Bronchus fibroblast of lung (primary cell): ENCODE data around the gene USP17L30. TPM values are rescaled to one million over a fixed set of nuclear protein-coding genes. Genes with fewer than 3 reads are reported as not detected.

Experiments
- total RNA-seq: library from RNA; depleted of rRNA; stranded (reverse); fragments of >200 nt; gene quantifications from 2 replicates; pipeline ENCODE4 v1.2.3, GENCODE V29; 2015

Gene USP17L30
- total RNA-seq, result not detected in 2 replicates

GRCh38 chr4:9362829-9363228 is at the start of gene USP17L30:
USP17L30 (plus strand) TSS chr4:9363129; CDS start chr4:9363129, 0 bp downstream.

DNA sequence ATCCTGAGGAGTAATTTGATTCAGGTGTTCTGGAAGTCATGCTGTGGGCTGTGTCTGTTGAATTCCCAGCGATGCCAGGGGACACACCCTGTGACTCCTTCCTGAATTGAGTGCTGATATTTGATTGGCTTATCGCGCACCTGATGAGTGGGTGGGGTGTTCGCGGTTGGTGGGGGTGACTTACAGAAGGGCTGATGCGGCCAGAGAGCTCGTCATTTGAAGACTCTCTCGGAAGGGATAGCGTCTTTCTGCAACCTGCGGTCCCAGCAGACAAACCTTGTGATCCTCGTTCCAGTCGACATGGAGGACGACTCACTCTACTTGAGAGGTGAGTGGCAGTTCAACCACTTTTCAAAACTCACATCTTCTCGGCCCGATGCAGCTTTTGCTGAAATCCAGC is 38.1 kb upstream of the USP17L30 start, which contains the start of gene USP17L24:
Gene USP17L24 (plus strand): TSS at position 301 of the 400 bp plus-strand sequence. CDS start 0 bp downstream, at position 301.

DNA sequence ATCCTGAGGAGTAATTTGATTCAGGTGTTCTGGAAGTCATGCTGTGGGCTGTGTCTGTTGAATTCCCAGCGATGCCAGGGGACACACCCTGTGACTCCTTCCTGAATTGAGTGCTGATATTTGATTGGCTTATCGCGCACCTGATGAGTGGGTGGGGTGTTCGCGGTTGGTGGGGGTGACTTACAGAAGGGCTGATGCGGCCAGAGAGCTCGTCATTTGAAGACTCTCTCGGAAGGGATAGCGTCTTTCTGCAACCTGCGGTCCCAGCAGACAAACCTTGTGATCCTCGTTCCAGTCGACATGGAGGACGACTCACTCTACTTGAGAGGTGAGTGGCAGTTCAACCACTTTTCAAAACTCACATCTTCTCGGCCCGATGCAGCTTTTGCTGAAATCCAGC is 33.3 kb upstream of the USP17L30 start, which contains the start of gene USP17L25:
Gene USP17L25 (plus strand): TSS at position 301 of the 400 bp plus-strand sequence. CDS start 0 bp downstream, at position 301.

GRCh38 chr4:9334358-9334757 is 28.6 kb upstream of the USP17L30 start, which contains the start of gene USP17L26:
USP17L26 (plus strand) TSS chr4:9334658; CDS start chr4:9334658, 0 bp downstream.

GRCh38 chr4:9339103-9339502 is 23.8 kb upstream of the USP17L30 start, which contains the start of gene USP17L5:
USP17L5 (plus strand) TSS chr4:9339403; CDS start chr4:9339403, 0 bp downstream.

DNA sequence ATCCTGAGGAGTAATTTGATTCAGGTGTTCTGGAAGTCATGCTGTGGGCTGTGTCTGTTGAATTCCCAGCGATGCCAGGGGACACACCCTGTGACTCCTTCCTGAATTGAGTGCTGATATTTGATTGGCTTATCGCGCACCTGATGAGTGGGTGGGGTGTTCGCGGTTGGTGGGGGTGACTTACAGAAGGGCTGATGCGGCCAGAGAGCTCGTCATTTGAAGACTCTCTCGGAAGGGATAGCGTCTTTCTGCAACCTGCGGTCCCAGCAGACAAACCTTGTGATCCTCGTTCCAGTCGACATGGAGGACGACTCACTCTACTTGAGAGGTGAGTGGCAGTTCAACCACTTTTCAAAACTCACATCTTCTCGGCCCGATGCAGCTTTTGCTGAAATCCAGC is 19.1 kb upstream of the USP17L30 start, which contains the start of gene USP17L27:
Gene USP17L27 (plus strand): TSS at position 301 of the 400 bp plus-strand sequence. CDS start 0 bp downstream, at position 301.

DNA sequence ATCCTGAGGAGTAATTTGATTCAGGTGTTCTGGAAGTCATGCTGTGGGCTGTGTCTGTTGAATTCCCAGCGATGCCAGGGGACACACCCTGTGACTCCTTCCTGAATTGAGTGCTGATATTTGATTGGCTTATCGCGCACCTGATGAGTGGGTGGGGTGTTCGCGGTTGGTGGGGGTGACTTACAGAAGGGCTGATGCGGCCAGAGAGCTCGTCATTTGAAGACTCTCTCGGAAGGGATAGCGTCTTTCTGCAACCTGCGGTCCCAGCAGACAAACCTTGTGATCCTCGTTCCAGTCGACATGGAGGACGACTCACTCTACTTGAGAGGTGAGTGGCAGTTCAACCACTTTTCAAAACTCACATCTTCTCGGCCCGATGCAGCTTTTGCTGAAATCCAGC is 14.3 kb upstream of the USP17L30 start, which contains the start of gene USP17L28:
Gene USP17L28 (plus strand): TSS at position 301 of the 400 bp plus-strand sequence. CDS start 0 bp downstream, at position 301.

DNA sequence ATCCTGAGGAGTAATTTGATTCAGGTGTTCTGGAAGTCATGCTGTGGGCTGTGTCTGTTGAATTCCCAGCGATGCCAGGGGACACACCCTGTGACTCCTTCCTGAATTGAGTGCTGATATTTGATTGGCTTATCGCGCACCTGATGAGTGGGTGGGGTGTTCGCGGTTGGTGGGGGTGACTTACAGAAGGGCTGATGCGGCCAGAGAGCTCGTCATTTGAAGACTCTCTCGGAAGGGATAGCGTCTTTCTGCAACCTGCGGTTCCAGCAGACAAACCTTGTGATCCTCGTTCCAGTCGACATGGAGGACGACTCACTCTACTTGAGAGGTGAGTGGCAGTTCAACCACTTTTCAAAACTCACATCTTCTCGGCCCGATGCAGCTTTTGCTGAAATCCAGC is 9.6 kb upstream of the USP17L30 start, which contains the start of gene USP17L29:
Gene USP17L29 (plus strand): TSS at position 301 of the 400 bp plus-strand sequence. CDS start 0 bp downstream, at position 301.

Other genes starting within 250 kb of the USP17L30 start
- gene FAM90A26, start 192.7 kb upstream of the USP17L30 start, total RNA-seq, result not detected in 2 replicates
- not detected in 2 replicates for gene USP17L10, start 152.5 kb upstream of the USP17L30 start, total RNA-seq
- gene USP17L11, start 147.7 kb upstream of the USP17L30 start, total RNA-seq, result not detected in 2 replicates
- not detected in 2 replicates for gene USP17L12, start 143.0 kb upstream of the USP17L30 start, total RNA-seq
- gene USP17L13, start 138.2 kb upstream of the USP17L30 start, total RNA-seq, result not detected in 2 replicates
- not detected in 2 replicates for gene USP17L15, start 128.7 kb upstream of the USP17L30 start, total RNA-seq
- gene USP17L17, start 119.2 kb upstream of the USP17L30 start, total RNA-seq, result not detected in 2 replicates
- gene USP17L18, start 114.5 kb upstream of the USP17L30 start, total RNA-seq, result not detected in 2 replicates
- gene USP17L19, start 109.8 kb upstream of the USP17L30 start, total RNA-seq, result not detected in 2 replicates
- gene USP17L20, start 105.0 kb upstream of the USP17L30 start, total RNA-seq, result not detected in 2 replicates
- not detected in 2 replicates for gene USP17L21, start 100.3 kb upstream of the USP17L30 start, total RNA-seq
- not detected in 2 replicates for gene USP17L22, start 95.5 kb upstream of the USP17L30 start, total RNA-seq
- gene USP17L24, start 38.0 kb upstream of the USP17L30 start, total RNA-seq, result not detected in 2 replicates
- gene USP17L25, start 33.2 kb upstream of the USP17L30 start, total RNA-seq, result not detected in 2 replicates
- not detected in 2 replicates for gene USP17L26, start 28.5 kb upstream of the USP17L30 start, total RNA-seq
- gene USP17L5, start 23.7 kb upstream of the USP17L30 start, total RNA-seq, result not detected in 2 replicates
- gene USP17L27, start 19.0 kb upstream of the USP17L30 start, total RNA-seq, result not detected in 2 replicates
- gene USP17L28, start 14.2 kb upstream of the USP17L30 start, total RNA-seq, result not detected in 2 replicates
- gene USP17L29, start 9.5 kb upstream of the USP17L30 start, total RNA-seq, result not detected in 2 replicates
- not detected in 2 replicates for gene DEFB131A, start 81.3 kb downstream of the USP17L30 start, total RNA-seq